Prostate gland (tissue), 2 donors: ENCODE measurements around the gene SYT6.

Experiments used
- CTCF ChIP-seq, 4 experiments: fragments of 200-600 bp in 2 of 4; fragments of 450-650 bp in 2 of 4; sonication (generic) in 2 of 4; IDR thresholded peaks; 1 replicate in 3 of 4; 2 replicates in 1 of 4; pipeline ENCODE4 v1.5.1; 2016 to 2019; ENCODE audit warnings: antibody characterized with exemption in 4 of 4, mild to moderate bottlenecking in 2 of 4, moderate library complexity in 2 of 4
- POLR2A ChIP-seq: fragments of 450-650 bp; IDR thresholded peaks from one replicate; pipeline ENCODE4 v1.6.1; 2016; ENCODE audit warnings: antibody characterized with exemption, mild to moderate bottlenecking

GRCh38 chr1:114063544-114063943, 90.1 kb downstream of the SYT6 start:
- TF ChIP-seq POLR2A (no peak), CTCF (IDR thresholded peaks at IDR 0.05) (no peak)
